ENCODE measurements around the gene CHIC2. TPM values are rescaled to one million over a fixed set of nuclear protein-coding genes. Genes with fewer than 3 reads are reported as not detected.

Gene CHIC2
- total and polyA plus RNA-seq, 2 experiments from 2014 or later, result 61.8 to 70.0 TPM

GRCh38 chr4:54107951-54108748 is 43.7 kb upstream of the CHIC2 start:
- no peak overlapping the region for H2AFZ ChIP-seq
- no peaks in the 10 kb centered on the region for H4K20me1 ChIP-seq (ENCODE audit: insufficient read depth, poor library complexity, severe bottlenecking)
- no peaks in the 10 kb centered on the region for H3K9me2 ChIP-seq (replicated peaks; ENCODE audit: insufficient read depth)
- no peak overlapping the region for H3K4me3 ChIP-seq
- WGBS (ENCODE audit: low lambda C conversion rate, missing lambda C conversion rate), result 9% methylated on average over 22 of the region's 22 CpGs
- H3K27me3 ChIP-seq, result peaks cover 98% of the 10 kb centered on the region
- no peak for DNase-seq (ENCODE audit: low spot score)
- peak overlapping the region; percentile 76 for H3K4me2 ChIP-seq
- H3K36me3 ChIP-seq (replicated peaks; ENCODE audit: insufficient read depth, low read depth), result no peaks in the 10 kb centered on the region
- peaks cover 10% of the 10 kb centered on the region for H3K4me1 ChIP-seq (ENCODE audit: insufficient read depth)
- H3K79me2 ChIP-seq, result no peaks in the 10 kb centered on the region
- no peak overlapping the region for H3K27ac ChIP-seq
- no peaks in the 10 kb centered on the region for H3K9me3 ChIP-seq (ENCODE audit: low read depth)
- TF ChIP-seq EZH2phosphoT487 (IDR thresholded peaks at IDR 0.05; ENCODE audit: low read depth, severe bottlenecking, unreplicated experiment), result no peak
- no peak for TF ChIP-seq EZH2 (IDR thresholded peaks at IDR 0.05; ENCODE audit: borderline replicate concordance)
- TF ChIP-seq CTCF (IDR thresholded peaks at IDR 0.05; ENCODE audit: poor library complexity), result no peak

- H3K27me3 ChIP-seq, result peaks cover 99% of the 10 kb centered on the region
- H3K4me1 ChIP-seq (ENCODE audit: insufficient read depth), result peaks cover 18% of the 10 kb centered on the region
- 93% methylated on average over 1 of the region's 1 CpG for WGBS (ENCODE audit: low lambda C conversion rate, missing lambda C conversion rate)
- TF ChIP-seq CTCF (IDR thresholded peaks at IDR 0.05; ENCODE audit: poor library complexity) (no peak), EZH2phosphoT487 (IDR thresholded peaks at IDR 0.05; ENCODE audit: low read depth, severe bottlenecking, unreplicated experiment) (no peak), EZH2 (IDR thresholded peaks at IDR 0.05; ENCODE audit: borderline replicate concordance) (no peak)
- H3K9me3 ChIP-seq (ENCODE audit: low read depth), result no peaks in the 10 kb centered on the region
- H3K9me2 ChIP-seq (replicated peaks; ENCODE audit: insufficient read depth), result no peaks in the 10 kb centered on the region
- no peak for DNase-seq (ENCODE audit: low spot score)
- H3K4me2 ChIP-seq, result no peak overlapping the region
- H3K36me3 ChIP-seq (replicated peaks; ENCODE audit: insufficient read depth, low read depth), result no peaks in the 10 kb centered on the region
- no peaks in the 10 kb centered on the region for H3K79me2 ChIP-seq
- no peaks in the 10 kb centered on the region for H4K20me1 ChIP-seq (ENCODE audit: insufficient read depth, poor library complexity, severe bottlenecking)
- H2AFZ ChIP-seq, result no peak overlapping the region
- no peak overlapping the region for H3K4me3 ChIP-seq
- no peak overlapping the region for H3K27ac ChIP-seq
Observed at GRCh38 chr4:54104907-54105306, 40.5 kb upstream of the CHIC2 start.

GRCh38 chr4:54103190-54103574 is 38.8 kb upstream of the CHIC2 start:
- Histone ChIP-seq H3K36me3 (replicated peaks; ENCODE audit: insufficient read depth, low read depth) (no peaks in the 10 kb centered on the region), H3K27ac (no peak overlapping the region), H3K79me2 (no peaks in the 10 kb centered on the region), H3K9me2 (replicated peaks; ENCODE audit: insufficient read depth) (no peaks in the 10 kb centered on the region), H4K20me1 (ENCODE audit: insufficient read depth, poor library complexity, severe bottlenecking) (no peaks in the 10 kb centered on the region), H3K4me1 (ENCODE audit: insufficient read depth) (peaks cover 18% of the 10 kb centered on the region), H2AFZ (peak overlapping the region; percentile 75), H3K9me3 (ENCODE audit: low read depth) (no peaks in the 10 kb centered on the region), H3K27me3 (peaks cover 99% of the 10 kb centered on the region), H3K4me3 (no peak overlapping the region), H3K4me2 (peak overlapping the region; percentile 72)
- 12% methylated on average over 8 of the region's 8 CpGs for WGBS (ENCODE audit: low lambda C conversion rate, missing lambda C conversion rate)
- DNase-seq (ENCODE audit: low spot score), result no peak
- TF ChIP-seq EZH2 (IDR thresholded peaks at IDR 0.05; ENCODE audit: borderline replicate concordance), result no peak
- no peak for TF ChIP-seq CTCF (IDR thresholded peaks at IDR 0.05; ENCODE audit: poor library complexity)
- TF ChIP-seq EZH2phosphoT487 (IDR thresholded peaks at IDR 0.05; ENCODE audit: low read depth, severe bottlenecking, unreplicated experiment), result no peak

Data from hepatocyte (in vitro differentiated cells).